GM21381 (cell line): Measurements from ENCODE around the gene CCDC85C.

Experiments used
- ATAC-seq: cut with Tn5 transposase; IDR thresholded peaks from one replicate; pipeline ENCODE4 v1.9.1; 2021; ENCODE audit warnings: mild to moderate bottlenecking, moderate library complexity; ENCODE audit not compliant: unreplicated experiment

Gene CCDC85C

DNA sequence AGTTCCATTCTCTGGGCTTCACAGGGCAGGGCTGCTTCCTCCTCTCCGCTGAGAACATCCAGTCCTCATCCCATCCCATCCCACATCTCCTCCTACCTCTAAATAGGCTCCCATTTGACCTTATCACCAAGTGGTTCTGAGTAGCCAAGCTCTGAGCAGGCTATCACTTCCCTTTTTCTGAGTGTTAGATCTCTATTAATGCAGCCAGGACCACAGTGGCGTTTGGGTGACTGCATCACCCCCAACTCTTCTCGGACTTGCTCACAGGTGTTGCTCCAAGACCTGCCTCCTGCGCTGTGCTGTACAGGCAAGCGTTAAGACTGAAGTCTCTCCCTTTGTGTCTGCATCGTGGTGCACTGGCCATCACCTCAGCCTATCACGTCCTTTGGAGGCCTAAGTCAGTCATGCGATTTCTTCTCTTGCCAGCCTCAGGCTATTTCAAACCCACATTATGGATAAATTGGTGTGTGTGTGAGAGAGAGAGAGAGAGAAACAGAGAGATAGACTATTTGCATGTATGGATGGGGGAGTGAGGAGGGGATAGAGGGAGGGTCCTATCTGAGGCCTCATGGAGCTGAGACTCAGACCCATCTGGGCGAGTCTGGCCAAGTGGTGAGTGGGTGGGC, 28.5 kb upstream of the CCDC85C start:
- no peak for ATAC-seq

DNA sequence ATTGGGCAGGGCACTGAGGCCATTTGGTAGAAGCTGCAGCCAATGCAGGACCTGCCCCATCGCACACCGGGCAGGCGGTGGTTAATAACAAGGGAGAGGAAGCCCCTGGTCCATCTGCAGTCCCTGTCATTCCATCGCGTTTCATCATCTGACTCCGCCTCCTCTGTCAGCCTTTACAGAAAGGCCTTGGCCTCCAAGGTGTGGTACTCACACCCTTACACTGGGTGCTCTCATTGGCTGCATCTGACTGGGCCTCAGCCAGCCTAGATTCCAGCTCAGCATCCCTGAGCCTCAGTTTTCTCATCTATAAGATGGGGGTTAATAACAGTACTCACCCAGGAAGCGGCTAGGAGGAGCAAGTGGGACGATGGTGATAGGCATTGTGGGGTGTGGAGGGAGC, 26.2 kb upstream of the CCDC85C start:
- no peak for ATAC-seq

GRCh38 chr14:99628887-99629618, 25.0 kb upstream of the CCDC85C start:
- ATAC-seq, result peak; percentile 58

- ATAC-seq, result no peak
Observed at GRCh38 chr14:99627510-99628381, 23.7 kb upstream of the CCDC85C start.

DNA sequence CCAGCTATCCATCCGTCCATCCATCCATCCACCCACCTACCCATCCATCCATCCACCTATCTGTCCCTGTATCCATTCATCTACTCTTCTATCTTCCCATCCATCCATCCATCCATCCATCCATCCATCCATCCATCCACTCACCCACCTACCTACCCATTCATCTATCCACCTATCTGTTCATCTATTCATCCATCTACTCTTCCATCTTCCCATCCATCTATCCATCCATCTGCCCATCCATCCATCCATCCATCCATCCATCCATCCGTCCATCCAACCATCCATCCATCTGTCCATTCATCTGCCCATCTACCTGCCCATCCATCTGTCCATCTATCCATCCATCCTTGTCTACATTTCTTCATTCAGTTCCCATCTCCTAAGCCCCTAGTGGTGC, 23.1 kb upstream of the CCDC85C start:
- no peak for ATAC-seq

GRCh38 chr14:99626041-99626648, 22.1 kb upstream of the CCDC85C start:
- ATAC-seq, result no peak

DNA sequence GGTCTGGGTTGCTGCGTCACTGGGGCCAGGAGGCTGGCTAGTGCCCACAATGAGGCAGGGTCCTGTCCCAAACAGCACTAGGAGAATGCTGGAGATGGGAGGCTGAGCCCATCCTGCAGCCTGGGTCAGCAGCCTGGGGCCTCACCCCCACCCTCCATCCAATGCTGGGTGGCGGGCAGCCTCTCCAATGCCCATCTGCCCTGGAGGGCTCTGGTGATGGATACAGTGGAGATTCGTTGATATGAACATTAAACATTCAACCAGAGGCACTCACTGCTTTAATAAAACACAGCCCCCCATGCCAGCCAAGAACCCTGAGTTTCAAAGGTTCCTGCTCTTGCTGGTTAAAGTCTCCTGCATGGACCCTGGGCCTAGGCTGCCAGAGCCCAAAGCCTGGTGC, 21.5 kb upstream of the CCDC85C start:
- no peak for ATAC-seq

- no peak for ATAC-seq
Observed at GRCh38 chr14:99624971-99625370, 21.0 kb upstream of the CCDC85C start.

GRCh38 chr14:99624024-99624423, 20.0 kb upstream of the CCDC85C start:
- ATAC-seq, result no peak

- no peak for ATAC-seq
Observed at GRCh38 chr14:99621948-99622347, 17.9 kb upstream of the CCDC85C start.

DNA sequence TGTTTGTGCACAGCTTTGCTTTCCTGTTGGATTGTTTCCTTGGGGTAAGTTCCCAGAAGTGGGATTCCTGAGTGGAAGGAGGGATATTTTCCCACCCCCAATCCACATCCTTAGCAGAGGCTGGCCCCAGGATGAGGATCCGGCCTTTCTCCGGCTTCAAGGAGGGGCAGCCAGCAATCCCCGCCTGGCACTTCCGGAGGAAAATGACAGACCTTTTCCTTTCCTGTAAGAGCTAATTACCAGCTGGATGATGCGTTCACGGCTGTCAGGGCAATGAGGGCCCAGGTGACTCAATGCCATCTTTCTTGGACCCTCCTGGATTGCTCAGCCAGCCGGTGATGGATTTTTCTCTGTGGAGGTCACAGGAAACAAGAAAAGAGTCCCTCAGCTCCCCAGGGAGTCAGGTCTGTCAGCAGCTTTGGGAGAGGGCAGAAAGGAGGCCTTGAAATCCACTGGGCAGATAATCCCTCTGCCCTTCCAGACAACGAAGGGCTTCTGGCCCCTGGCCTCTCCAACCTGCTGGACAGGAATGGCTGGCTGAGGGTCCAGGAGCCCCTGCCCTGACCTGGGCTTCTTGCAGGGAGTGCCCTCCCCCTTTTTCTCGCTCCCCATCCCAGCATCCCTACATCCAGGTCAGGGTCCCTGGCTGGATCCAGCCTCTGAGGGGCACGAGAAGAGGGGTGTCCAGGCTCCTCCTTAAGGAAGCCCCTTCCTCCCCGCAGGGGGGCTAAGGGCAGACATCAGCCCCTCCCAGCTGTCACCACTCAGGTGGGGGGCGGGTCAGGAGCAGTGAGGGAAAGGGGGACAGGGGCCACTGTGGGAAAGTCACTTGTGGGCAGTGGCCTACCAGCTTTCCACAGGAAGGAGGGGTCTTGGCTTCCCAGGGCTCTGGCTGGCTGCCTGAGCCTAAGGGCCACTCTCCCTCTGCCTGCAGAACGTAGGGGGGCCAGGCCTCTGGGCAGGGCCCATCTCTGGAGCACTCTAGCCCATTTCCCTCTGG, 16.1 kb upstream of the CCDC85C start:
- ATAC-seq, result no peak

GRCh38 chr14:99616832-99617800, 13.1 kb upstream of the CCDC85C start:
- ATAC-seq, result no peak

GRCh38 chr14:99615497-99616157, 11.6 kb upstream of the CCDC85C start:
- no peak for ATAC-seq

- no peak for ATAC-seq
Observed at GRCh38 chr14:99612738-99613330, 8.8 kb upstream of the CCDC85C start.

DNA sequence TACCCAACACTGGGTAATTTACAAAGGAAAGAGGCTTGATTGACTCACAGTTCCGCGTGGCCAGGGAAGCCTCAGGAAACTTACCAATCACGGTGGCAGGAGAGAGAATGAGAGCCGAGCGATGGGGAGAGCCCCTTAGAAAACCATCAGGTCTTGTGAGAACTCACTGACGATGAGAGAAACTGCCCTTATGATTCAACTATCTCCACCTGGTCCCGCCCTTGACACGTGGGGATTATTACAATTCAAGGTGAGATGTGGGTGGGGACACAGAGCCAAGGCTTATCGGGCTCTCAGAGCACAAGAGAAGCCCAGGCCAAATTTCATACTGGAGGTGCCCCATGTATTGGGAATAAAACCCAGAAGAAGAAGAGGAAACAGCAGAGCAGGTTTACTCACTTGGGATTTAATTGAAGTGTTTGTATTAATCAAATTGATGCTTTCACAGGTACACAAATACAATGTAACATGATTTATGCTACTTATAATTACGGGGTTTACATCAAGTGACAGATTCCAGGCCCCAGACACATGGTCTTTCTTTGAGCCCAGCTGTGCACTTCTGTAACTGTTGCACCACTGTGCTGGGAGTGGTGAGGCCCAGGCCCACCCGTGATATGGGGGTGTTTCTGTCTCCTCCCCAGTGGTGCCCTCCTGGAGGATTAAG, 8.2 kb upstream of the CCDC85C start:
- no peak for ATAC-seq

DNA sequence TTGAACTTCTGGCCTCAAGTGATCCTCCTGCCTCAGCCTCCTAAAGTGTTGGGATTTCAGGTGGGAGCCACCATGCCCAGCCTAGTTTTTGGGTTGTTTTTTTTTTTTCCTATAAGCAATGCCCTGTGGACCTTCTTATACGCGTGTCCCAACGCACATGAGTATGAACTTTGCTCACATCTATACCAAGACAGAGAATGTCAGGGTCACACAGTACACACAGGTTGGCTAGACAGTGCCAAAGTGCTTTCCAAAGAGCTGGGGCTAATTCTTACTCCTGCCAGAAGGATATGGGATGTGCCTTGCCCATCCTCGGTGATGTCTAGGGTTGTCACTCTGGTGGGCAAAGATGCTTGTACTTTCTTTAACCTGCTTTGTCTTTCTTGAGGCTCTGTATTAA, 7.6 kb upstream of the CCDC85C start:
- ATAC-seq, result no peak
